A172 (cell line): ENCODE results near the gene PBX3. TPM values are rescaled to one million over a fixed set of nuclear protein-coding genes. Genes with fewer than 3 reads are reported as not detected.

Experiments
- DNase-seq: peaks from one replicate; pipeline ENCODE4 v3.0.0-alpha.2; 2015; ENCODE audit warnings: low spot score
- total RNA-seq: library from RNA; depleted of rRNA; stranded (reverse); fragments of >200 nt; shearing (Covaris generic); gene quantifications from 2 replicates; pipeline ENCODE4 v1.2.3, GENCODE V29; 2014

PBX3 gene
- total RNA-seq, 1 experiment from 2014 or later = 85.0 TPM

DNA sequence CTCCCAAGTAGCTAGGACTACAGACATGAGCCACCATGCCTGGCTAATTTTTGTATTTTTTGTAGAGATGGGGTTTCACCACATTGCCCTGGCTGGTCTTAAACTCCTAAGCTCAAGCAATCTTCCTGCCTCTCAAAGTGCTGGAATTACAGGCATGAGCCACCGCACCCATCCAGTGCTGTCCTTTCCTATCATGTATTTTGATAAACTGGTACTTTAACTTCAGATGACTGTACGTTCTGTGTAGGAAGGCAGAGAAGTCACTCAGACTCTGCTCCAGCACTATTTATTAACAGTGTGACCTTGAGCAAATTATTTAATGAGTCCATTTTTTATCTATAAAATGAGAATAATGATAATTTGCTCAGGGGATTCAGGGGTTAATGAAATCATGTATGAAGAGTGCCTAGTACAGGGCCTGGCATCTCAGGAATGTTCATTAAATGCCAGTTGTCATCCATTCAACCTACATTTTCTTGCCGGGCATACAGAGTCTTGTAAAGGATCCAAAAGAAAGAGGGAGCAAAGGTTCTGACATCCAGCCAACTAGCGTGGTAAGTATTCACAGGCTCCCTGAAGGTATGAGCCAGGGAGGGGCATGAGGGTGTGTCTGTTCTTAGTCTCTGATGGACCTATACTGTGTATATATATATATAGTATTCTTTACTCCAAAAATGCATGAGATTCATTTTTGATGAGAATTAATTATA lies 201.9 kb downstream of the PBX3 start:
- DNase-seq = peak; percentile 48

DNA sequence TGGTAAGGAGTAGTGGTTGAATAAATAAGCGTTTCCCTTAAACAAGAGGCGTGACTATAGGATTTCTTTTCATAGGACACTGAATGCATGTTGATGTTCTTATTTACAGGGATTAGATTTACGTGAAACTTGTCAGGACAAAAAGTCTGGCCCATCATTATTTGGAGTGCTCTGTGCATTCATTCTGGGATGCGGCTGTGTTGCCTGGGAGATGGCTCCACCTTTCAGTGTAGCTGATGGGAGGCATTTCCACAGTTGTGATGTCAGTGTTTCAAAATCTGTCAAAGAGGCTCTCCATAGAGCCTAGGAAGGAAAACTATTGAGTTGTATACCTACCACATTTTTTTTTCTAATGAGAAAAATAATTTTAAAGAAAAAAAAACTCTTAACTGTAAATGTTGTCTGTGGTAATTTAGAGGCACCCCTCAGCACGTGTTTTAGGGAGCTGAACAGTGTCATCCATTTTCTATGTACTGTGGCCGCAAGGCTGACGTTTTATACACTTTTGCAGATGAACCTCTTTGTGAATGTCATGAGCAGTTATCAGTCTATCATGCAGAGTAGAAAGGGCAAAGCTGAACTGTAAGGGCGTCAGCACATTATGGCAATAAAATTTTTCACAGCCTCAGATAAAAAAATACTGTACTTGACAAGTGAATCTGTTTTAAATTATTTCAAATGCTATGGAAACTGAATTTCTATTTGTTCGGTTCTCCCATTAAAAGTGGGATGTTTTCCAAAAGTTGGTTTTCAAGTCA lies 202.7 kb downstream of the PBX3 start:
- DNase-seq = no peak

DNA sequence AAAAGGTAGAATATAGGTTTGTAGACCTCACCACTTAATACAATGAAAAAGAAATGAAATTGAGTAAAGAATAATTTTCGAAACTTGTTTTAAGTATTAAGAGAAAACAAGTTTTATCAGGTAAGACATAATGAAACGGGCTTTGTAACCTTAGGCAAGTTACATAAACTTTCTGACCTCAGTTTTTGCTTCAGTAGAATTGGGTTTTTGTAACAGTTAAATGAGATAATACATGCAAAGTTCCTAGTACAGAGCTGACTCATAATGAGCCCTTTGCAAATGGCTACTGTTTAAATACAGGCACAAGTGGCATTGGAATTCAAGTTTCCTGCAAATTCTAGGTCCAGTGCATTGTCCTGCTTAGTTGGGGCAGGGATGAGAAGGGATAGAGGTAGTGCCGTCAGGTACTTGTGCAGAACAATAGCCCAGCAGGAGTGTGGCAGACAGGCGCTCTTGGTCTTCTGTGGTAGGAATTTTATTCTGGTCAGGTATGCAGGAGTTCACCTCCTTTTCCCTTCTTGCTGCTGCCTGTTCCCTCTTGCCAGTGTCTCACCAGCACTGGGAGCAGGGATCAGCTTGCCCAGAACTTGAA lies 203.8 kb downstream of the PBX3 start:
- DNase-seq = no peak

DNA sequence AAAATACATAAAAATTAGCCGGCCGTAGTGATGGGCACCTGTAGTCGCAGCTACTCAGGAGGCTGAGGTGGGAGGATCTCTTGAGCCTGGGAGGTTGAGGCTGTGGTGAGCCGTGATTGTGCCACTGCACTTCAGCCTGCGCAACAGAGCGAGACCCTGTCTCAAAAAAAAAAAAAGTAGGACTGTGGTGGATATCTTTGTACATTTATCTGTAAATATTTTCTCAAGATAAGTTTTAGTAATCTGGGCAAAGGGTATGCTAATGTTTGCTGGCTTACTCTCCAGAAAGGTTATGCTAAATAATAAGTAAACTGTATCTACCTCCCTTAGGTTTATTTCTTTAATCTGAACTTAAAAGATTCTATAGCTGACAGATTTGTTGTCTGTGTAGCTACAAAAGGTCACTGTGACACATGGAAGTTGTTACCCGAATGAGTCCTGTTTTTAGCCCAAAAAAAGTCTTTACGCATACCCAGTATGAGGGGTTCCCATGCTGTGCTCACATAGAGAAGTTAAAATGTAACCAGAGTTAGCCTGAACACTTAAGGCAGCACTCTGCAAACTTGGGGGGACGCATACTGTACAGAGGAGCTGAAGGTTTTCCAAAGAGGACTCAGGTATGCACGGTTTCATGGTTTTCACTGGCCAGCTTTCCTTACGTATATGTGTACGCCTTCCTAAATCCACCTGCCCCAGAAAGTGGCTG lies 206.3 kb downstream of the PBX3 start:
- no peak for DNase-seq

DNA sequence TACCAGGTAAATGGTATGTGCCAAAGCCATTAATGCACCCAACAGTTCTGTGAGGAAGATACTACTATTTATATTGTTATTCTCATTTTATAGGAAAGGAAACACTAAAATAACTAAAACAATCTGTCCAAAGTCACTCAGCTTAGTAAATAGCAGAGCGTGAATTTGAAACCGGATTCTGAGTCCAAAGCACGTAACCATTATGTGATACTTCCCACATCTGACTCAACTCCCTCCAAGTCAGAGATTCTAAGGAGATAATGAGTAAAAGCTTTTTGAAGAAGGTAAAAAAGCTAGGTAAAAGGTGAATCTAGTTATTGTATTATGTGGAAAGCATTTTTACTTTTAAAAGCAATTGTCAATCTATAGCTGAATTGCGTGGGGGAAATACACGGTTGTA lies 208.9 kb downstream of the PBX3 start:
- no peak for DNase-seq

DNA sequence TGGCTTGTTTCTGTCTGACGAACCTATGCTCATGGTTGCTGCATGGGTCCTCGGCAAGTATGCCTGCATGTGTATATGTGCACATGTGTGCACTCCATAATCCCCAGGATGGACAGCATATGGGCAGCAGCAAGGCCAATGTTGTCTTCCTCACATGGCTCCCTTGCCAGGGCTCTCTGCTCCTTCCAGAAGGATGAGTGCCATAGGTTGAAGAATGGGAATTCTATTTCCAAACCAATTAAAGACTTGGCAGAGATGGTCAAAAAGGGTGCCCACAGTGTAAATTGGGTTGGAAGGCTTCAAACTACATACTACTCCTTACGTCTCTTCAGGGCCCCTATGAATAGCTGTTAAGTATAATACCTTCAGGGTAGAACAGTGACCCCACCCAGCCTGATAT lies 212.1 kb downstream of the PBX3 start:
- no peak for DNase-seq

DNA sequence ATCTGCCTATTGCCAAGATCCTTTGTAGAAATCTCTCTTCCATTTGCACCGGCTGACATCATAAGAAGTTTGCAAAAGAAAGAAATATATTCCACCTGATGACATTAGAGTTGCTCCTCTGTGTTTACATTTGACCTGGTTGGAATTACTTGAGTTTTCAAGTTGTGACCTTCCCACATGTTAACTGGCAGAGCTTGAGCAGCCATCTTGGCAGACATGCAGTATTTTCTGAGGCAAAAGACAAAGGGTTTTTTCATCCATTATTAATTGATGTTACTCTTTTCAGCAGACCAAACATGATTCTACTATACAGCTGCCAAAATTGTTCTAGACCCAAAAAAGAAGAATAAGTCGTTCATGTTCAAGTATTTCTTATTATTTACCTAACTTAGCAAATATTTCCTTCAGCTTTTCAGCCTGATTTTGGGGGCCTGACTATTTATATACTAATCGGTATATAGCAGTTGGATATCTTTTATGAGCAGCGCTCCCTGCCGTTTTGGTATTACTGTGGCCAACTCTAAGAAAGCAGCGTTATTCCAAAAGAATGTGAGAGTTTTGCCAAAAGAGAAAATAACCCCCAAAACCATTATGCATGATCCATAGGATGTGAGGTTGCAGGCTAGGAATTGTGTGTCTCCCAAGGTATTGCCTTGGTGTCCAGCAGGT lies 212.9 kb downstream of the PBX3 start:
- no peak for DNase-seq

DNA sequence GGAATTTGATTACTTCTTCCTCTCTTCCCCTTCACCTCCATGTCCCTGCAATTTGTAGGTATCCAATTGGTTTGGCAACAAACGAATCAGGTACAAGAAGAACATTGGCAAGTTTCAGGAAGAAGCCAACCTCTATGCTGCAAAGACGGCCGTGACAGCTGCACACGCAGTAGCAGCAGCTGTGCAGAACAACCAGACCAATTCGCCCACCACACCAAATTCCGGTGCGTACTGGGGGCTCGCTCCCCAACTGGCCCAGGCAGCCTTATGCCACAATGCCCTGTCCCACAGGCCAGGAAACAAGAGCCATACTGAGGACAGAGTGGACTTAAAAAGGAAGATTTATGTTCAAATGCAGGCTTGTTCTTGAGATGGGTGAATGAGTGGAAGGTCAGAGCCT lies 213.5 kb downstream of the PBX3 start:
- no peak for DNase-seq

DNA sequence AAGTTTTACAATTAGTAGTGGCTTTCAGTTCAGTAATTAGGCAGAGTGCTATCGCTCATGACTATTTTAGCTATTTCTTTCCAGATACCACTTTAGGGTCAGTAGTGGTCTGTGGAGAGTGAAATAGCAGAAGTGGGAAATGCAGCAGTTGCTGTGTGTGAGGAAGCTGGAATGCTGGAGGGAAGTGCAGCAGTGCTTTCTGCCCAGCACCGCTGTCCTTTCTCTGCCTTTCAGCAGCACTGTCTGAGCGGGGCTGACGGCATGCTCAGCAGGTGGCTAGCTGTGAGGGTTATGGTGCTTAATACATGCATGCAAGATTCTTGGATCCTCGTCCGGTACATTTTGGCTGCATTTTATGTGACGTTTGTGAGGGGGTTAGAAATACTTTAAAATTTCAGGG lies 213.9 kb downstream of the PBX3 start:
- DNase-seq = no peak

DNA sequence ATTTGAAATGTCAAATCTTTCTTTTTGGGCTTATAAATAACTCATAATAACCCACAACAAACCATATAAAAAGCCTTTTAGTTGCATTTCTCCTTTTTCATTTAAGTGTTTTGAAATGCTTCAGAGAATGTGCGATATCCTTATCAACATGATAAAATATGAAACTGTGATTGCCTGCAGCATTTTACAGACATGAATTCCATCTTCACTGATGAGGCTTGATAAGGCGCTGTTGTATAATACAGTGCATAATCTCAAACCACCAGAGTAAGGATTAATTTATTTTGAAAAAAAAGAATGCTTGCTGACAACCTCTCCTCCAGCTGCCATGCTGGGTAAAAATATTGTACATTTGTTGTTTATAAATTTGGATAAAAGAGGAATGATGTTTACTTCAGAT lies 216.8 kb downstream of the PBX3 start:
- DNase-seq = no peak

DNA sequence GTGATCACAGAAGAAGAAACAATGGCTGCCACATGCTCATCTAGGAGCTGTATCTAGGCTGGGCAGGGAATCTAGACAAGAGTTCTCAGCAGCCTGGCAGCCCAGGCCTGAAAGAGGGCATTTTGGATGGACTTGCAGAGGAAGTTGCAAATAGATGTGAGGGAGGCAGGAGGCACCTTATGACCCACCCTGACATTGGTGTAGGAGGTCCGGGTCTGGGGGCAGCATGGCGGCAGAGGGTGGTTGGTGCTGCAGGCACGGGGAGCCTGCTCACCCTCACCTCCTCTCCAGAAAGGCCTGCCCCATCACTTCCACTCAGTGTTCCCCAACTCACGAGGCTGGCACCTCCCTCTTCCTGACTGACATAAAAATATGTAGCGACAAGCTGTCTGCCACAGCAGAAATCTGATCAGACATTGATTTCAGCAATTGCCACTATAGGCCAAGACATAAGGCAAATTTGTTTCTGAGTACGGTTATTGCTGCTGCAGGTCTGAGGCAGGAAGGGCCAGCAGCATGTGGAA lies 217.6 kb downstream of the PBX3 start:
- no peak for DNase-seq

DNA sequence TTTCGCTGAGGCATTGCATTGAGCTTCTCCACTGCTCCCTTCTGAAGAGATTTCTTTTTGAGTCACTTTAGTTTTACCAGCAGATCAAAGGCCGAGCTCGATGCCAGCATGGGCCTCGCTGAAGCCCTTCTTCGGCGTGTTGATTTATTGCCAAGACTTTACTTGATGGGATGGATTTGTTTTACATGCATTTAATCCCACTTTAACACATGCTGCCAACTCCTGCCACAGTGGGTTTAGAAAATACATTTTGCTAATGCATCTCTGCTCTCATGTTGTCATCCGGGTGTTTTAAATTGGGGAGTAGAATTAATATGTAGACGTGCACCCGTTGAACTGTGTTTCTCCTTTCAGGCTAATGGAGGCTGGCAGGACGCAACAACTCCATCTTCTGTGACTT lies 218.3 kb downstream of the PBX3 start:
- no peak for DNase-seq

DNA sequence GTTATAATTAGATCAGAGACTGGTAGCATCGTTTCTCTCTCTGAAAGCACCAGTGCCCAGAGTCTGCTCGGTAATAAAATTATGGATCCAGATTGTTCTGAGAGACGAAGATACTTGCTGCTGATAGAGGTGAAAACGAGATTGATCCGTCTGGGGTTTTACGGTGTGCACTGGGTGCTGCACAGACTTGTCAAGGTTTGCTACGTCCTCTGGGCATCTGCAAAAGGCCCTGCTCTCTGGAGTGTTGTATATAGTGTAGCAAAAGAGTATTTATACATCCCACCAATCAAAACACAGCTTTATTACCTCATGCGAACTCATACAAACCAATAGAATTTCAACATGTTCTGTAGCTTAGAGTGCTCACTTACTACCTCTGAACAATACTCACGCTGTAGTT lies 219.3 kb downstream of the PBX3 start:
- no peak for DNase-seq

DNA sequence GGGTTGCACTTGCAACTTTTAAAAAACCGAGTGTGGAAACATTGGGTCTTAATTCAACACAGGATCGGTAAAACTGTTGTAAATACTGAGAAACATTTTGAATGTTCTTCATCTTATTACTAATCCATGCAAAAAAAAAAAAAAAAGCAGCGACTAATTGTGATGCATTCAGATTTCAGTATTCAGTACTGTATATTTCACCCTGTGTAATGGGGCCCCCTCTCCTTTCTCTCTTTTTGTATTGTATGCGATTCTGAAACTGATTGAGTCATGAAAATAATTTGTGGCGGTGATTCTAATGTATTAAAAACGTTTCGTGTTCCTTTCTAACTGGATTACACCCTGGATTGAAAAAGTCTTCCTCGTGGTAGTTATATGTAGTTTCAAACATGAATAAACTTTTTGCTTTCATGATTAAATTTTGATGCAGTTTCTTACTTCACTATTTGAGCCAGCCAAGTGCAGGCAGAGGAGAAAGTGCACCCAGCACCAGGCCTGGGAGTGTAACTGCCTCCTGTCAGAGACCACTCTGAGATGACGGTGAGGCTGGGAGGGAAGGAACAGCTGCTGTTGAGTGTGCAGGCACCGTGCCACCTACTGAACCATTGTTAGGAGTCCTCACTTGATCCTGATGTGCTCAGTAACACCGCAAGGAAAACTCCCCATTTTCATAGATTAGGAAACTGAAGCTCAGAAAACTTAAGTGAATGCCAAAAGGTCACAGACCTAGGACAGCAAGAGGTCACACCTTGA lies 220.0 kb downstream of the PBX3 start:
- DNase-seq = no peak

DNA sequence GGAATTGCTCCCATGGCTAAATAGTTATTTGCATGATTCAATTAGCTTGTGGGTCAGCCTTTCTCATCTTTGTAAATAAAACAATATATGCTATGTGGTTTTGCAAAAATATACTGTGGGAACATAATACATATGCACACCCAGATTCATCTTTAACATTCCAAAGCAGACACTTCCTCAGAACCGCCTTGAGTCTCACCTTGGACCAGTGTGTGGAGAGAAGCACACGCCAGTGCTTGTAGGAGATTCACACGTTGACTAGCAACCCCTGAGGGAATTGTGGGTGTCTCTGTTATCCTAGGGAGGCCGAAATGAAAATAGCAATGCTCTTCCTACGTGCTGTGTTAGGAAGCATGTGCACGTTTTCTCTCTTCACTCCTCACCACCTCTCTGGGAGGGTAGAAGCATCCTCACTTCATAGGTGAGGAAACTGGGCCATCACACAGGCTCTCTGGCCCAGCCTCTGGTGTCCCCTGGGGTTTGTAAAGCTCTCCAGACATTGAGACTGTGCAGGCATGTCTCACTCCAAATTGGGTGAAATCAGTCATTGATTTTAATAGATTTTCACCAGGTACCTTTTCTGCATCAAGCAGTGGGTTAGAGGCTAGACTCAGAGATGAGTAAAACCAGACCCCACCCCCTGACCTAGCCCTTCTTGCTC lies 221.7 kb downstream of the PBX3 start:
- no peak for DNase-seq

DNA sequence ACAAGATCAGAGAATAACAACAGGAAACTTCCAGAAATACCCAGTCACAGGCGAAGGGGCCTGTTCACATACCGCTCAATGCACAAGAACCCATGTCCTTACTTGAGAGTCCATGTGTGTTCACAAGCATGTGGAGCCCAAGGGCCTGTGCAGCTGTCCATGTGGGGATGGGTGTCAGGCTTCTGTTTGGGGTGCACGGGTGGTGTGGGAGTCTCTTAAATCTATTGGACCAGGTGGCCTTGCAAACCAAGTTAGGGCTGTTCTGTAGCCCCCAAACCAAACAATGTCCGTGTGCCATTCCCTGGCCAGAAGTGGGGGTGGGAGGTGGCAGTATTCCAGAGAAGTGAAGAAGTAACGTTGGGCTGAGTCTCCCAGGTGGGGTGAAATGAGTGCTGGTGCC lies 222.3 kb downstream of the PBX3 start:
- DNase-seq = no peak

DNA sequence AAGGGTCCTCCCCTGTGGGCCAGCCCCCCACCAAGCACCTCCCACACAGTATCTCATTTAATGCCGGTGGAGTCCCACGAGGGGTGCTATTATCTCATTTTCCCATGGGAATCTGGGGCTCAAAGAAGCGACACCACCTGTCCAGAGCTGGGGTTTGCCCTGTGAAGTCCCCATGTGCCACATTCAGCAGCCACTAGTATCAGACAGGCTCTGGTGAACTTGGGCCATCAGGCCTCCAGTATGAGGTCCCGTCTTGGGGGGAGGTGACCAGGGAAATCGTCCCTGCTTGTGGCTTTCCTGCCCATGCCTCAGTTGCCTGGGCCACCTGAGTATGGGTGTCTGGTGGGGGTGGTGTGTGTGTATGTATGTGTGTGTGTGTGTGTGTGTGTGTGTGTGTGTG lies 222.7 kb downstream of the PBX3 start:
- DNase-seq = no peak

DNA sequence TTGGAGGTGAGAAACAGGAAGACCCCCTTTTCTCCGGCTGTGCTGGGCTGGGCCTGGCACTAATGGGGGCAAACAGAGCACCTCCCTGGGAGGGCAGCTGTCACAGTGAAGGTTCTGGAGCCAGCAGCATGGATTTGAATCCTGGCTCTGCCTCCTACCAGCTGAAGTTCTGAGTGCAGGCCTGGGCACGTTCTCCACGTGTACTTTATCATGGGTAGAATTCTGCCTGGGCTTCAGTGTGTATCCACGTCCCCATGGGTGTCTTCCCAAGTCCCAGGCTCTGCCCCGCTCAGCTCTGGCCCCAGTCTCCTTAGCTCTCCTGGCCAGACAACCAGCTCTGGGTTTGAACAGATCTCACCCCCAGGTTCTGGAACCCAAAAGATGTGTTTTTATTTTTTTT lies 223.2 kb downstream of the PBX3 start:
- no peak for DNase-seq

DNA sequence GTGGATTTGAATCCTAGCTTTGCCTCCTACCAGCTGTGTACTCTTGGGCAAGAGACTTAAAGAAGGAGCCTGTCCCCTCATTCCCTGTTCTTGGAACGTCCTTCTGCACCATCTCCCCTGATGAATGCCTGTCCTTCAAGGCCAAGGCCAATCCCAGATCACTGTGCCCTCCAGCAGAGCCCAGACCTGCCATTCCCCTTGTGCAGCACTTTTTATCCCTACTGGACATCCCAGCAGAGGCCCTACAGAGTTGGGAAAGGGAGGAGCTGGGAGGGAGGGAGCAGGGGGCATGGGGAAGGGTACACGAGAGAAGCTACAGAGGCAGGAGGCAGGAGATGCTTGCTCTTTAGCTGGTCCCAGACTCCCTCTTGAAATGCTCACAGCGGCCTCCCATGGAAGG lies 223.9 kb downstream of the PBX3 start:
- DNase-seq = no peak

DNA sequence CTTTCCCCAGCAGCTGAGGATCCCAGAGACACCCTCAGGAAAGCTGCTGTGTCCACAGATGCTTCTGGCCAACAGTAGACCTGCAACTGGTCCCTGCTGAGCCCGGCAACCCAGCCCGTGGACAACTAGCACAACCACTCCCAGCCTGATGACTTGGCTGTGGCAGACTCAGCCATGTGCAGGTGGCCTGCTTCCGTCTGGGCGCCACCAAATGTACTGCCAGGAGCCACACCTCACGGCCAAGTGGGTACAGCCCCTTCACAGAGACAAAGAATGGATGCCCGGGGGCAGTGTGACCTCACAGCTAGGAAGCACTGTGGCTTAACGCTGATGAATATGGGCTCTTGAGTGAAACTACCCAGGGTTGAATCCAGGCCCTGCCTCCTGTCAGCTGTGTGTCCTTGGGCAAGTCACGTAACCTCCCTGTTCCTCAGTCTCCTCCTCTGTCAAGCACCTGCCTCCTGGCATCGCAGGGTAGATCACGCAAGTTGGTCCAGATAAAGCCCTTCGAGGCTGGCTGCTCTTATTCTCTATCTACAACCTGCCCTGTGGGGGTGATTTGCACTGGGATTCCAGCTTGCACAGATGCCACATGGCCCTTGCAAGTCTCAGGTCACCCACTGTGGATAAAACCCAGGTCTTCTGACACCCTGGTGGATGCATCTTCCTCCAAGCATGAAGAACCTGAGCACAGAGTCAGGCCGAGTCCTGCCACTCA lies 225.0 kb downstream of the PBX3 start:
- no peak for DNase-seq
